HFFc6 (cell line): ENCODE measurements around the gene OTUB1. TPM values are rescaled to one million over a fixed set of nuclear protein-coding genes. Genes with fewer than 3 reads are reported as not detected.
A peak's percentile ranks its signal among the peaks of the same experiment; 100 is the strongest.

ENCODE experiments used
- DNase-seq: peaks from one replicate; pipeline ENCODE4 v3.0.0-alpha.2; 2018
- H3K27ac Mint-ChIP-seq: 2 replicates; pipeline ENCODE4 v1.8.0; 2020; ENCODE audit warnings: mild to moderate bottlenecking, mixed read lengths
- H3K27me3 Mint-ChIP-seq: 2 replicates; pipeline ENCODE4 v1.8.0; 2021; ENCODE audit warnings: mild to moderate bottlenecking, moderate library complexity, mixed read lengths; ENCODE audit not compliant: insufficient read depth
- H3K36me3 Mint-ChIP-seq: 2 replicates; pipeline ENCODE4 v1.8.0; 2021; ENCODE audit warnings: low read depth, mixed read lengths
- H3K4me1 Mint-ChIP-seq: 2 replicates; pipeline ENCODE4 v1.8.0; 2020; ENCODE audit warnings: low read depth, mixed read lengths
- H3K4me3 Mint-ChIP-seq: 2 replicates; pipeline ENCODE4 v1.8.0; 2020; ENCODE audit warnings: mild to moderate bottlenecking, moderate library complexity, mixed read lengths
- H3K9me3 Mint-ChIP-seq: 2 replicates; pipeline ENCODE4 v1.8.0; 2020; ENCODE audit warnings: mild to moderate bottlenecking, mixed read lengths
- total RNA-seq, 6 experiments: library from RNA; stranded (reverse); fragmentation: NEBNext Ultra II Directional; extraction: Animal tissue kit (Norgen Biotek cat#: 25700); gene quantifications; 2 replicates in 1 of 6; 3 replicates in 5 of 6; pipeline ENCODE4 v1.2.3, GENCODE V29; 2021
- TF ChIP-seq, protein P1 (sequence below): fragments of 200-600 bp; sonication (generic); IDR thresholded peaks from 2 replicates; pipeline ENCODE4 v1.5.0; 2021; ENCODE audit warnings: antibody characterized with exemption, mild to moderate bottlenecking

The OTUB1 gene
- total RNA-seq, 6 experiments from 2014 or later, result 84.4 to 98.2 (median 90.9) TPM

DNA sequence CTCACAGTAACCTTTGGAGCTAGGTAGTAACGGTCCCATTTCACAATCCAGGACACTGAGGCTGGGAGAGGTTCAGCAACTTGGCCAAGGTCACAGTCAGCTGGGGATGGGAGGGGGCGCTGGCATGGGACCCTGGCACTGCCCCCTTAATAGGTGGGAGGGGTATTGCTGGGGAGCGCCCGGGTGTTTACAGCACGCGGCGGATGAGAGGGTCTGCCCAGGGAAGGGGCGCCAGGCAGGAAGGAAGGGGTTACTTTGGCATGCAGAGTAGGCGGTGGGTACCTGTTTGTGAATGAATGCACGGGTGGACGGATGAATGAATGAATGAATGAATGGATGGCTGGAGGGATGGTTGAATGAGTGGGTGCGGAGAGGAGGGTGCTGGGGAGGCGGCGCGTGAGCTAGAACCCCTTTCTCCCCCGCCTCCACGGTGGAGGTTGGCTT lies 48.9 kb downstream of the OTUB1 start:
- H3K4me1 Mint-ChIP-seq, result peaks cover 5% of the 10 kb centered on the region; the same call in 1 of the 2 replicates
- DNase-seq, result no peak
- no peaks in the 10 kb centered on the region for H3K36me3 Mint-ChIP-seq
- peak overlapping the region; percentile 72 for H3K4me3 Mint-ChIP-seq
- H3K9me3 Mint-ChIP-seq, result no peaks in the 10 kb centered on the region
- peaks cover 12% of the 10 kb centered on the region for H3K27me3 Mint-ChIP-seq
- TF ChIP-seq, protein P1, sequence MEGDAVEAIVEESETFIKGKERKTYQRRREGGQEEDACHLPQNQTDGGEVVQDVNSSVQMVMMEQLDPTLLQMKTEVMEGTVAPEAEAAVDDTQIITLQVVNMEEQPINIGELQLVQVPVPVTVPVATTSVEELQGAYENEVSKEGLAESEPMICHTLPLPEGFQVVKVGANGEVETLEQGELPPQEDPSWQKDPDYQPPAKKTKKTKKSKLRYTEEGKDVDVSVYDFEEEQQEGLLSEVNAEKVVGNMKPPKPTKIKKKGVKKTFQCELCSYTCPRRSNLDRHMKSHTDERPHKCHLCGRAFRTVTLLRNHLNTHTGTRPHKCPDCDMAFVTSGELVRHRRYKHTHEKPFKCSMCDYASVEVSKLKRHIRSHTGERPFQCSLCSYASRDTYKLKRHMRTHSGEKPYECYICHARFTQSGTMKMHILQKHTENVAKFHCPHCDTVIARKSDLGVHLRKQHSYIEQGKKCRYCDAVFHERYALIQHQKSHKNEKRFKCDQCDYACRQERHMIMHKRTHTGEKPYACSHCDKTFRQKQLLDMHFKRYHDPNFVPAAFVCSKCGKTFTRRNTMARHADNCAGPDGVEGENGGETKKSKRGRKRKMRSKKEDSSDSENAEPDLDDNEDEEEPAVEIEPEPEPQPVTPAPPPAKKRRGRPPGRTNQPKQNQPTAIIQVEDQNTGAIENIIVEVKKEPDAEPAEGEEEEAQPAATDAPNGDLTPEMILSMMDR, result no peak
- no peak overlapping the region; the same call in 1 of the 2 replicates for H3K27ac Mint-ChIP-seq

DNA sequence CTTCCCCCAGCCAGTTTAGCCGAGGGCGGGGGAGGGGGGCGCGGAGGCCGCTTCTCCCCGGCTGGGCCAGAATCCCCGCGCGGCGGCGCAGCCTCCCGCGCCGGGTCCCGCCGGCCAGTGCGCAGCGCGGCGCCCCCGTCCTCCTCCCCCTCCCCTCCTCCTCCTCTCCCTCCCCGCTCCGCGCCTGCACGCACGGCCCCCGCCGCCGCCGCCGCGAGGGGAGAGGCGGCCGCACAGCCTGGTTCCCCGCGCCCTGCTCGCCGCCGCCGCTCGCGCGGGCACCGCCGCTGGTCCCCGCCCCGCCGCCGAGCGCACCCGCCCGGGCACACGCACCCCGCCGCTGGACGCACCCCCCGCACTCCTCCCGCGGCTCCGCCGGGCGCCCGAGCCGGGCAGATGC lies 49.3 kb downstream of the OTUB1 start, which contains the start of gene FLRT1:
TSS of gene FLRT1 (plus strand) at position 356 of the 400 bp plus-strand sequence. CDS start 80,337 bp downstream, outside the sequence.
- DNase-seq, result no peak

DNA sequence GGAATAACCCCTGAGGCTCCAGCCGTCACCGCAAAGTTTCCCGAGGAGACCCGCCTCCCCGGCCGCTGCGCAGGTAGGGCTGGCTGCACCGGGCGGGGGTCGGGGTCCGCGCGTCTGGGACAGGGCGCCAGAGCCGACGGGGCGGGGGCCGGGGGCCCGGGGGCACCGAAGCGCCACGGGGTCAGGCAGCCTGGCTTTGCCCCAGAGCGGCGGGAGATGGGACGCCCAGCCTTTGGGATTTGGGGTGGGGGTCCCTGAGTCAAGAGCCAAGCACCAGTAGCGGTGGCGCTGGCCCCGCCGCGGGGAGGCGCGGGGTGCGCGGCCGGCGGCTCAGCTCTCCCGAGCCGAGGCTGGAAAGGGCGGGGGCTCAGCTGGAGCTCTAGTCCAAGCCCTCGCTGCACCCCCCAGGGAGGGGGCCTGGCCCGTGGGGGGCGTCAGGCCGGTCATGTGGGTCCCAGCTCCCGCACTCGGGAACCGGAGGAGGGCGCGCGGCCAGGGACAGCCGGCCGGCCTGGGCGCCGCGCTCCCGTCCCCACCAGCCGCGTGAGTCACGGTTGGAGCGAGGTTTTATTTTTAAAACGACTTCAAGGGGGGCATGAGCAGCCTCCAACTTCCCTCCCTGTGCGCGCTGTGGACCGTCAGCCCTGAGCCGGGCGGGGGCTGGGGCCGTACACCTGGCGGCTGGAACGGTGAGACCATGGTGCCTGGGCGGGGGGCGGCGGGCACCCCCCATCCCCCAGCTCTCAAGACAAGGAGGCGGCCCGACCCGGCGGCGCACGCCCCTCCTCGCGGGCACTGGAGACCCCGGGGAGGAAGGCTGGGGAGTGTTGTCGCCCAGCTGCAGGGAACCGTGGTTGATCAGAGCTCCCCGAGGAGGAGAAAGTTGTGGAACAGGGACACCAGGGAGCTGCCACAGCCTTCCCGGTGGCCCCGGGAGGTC lies 50.1 kb downstream of the OTUB1 start:
- Mint-ChIP-seq H3K27ac (no peak overlapping the region), H3K4me1 (peaks cover 5% of the 10 kb centered on the region; the same call in 1 of the 2 replicates), H3K36me3 (no peaks in the 10 kb centered on the region), H3K4me3 (no peak overlapping the region), H3K27me3 (peaks cover 15% of the 10 kb centered on the region), H3K9me3 (no peaks in the 10 kb centered on the region)
- TF ChIP-seq, protein P1, result peak; percentile 26; the same call in 1 of the 2 replicates
- peak; percentile 10 for DNase-seq

More for the DNA sequence above, 49.3 kb downstream of the OTUB1 start, which contains the start of gene FLRT1:
- Mint-ChIP-seq H3K4me3 (peak within 1 kb of the TSS; percentile 72), H3K36me3 (no peaks in the 10 kb centered on the region), H3K9me3 (no peaks in the 10 kb centered on the region), H3K27ac (no peak within 1 kb of the TSS; the same call in 1 of the 2 replicates), H3K27me3 (peaks cover 12% of the 10 kb centered on the region), H3K4me1 (peaks cover 5% of the 10 kb centered on the region; the same call in 1 of the 2 replicates)
- TF ChIP-seq, protein P1, result no peak

DNA sequence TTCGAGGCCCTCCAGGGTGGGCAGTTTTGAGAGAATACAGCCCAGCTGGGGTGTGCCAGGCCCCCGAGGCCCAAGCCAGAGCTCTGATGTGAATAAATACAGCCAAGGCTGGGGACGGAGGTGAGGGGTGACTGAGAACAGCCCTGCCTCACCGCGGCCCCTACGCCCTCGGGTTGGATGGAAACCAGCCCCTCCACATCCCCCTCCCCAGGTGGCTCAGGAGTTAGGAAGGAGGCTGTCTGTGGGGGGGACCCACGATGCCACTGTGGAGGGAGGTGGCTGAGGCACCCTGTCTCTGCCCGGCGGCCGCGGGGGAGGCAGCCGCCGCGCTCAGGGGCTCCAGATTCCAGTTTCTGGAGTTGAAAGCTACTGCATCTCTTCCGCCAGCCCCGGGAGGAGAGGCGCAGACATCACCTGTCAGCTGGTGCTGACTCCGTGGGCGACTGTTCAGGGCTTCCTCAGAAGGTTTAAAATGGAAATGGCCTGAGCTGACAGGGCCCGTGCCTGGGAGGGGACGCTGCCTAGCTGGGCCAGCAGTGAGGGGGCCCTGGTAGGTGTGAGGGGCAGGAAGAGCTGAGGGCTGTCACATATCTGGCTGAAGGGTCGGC lies 50.9 kb downstream of the OTUB1 start:
- no peak overlapping the region for H3K4me3 Mint-ChIP-seq

DNA sequence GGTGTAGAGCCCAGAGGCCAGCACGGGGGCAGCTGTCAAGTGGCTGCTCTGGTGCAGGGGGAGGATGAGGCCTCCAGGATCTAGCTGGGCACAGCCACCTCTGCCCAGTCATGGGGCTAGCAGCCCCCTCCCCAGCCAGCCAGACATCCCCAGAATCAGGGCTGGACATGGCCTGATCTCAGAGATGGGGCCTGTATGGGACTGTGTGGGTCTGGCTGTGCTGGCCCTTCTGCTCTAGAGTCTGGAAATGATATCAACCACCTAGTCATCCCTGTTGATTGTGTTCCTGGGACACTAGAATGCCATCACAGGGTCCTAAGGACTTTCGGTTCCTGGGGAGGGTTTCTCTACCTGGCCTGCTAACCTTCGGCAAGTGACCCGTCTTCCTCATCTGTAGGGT lies 52.3 kb downstream of the OTUB1 start:
- no peak overlapping the region for H3K27ac Mint-ChIP-seq
- H3K4me3 Mint-ChIP-seq, result no peak overlapping the region
- H3K4me1 Mint-ChIP-seq, result no peaks in the 10 kb centered on the region
- H3K9me3 Mint-ChIP-seq, result no peaks in the 10 kb centered on the region
- peaks cover 15% of the 10 kb centered on the region for H3K27me3 Mint-ChIP-seq
- H3K36me3 Mint-ChIP-seq, result no peaks in the 10 kb centered on the region
- TF ChIP-seq, protein P1, result no peak
- DNase-seq, result no peak

More for the DNA sequence above, 50.9 kb downstream of the OTUB1 start:
- Mint-ChIP-seq H3K27ac (no peak overlapping the region), H3K36me3 (no peaks in the 10 kb centered on the region), H3K27me3 (peaks cover 13% of the 10 kb centered on the region), H3K4me1 (peaks cover 2% of the 10 kb centered on the region; the same call in 1 of the 2 replicates), H3K9me3 (no peaks in the 10 kb centered on the region)
- no peak for DNase-seq
- TF ChIP-seq, protein P1, result no peak
